ENCODE measurements around the gene TM9SF4.

TM9SF4 gene

GRCh38 chr20:32215729-32216128 lies 106.2 kb downstream of the TM9SF4 start:
- DNase-seq = no peak

DNA sequence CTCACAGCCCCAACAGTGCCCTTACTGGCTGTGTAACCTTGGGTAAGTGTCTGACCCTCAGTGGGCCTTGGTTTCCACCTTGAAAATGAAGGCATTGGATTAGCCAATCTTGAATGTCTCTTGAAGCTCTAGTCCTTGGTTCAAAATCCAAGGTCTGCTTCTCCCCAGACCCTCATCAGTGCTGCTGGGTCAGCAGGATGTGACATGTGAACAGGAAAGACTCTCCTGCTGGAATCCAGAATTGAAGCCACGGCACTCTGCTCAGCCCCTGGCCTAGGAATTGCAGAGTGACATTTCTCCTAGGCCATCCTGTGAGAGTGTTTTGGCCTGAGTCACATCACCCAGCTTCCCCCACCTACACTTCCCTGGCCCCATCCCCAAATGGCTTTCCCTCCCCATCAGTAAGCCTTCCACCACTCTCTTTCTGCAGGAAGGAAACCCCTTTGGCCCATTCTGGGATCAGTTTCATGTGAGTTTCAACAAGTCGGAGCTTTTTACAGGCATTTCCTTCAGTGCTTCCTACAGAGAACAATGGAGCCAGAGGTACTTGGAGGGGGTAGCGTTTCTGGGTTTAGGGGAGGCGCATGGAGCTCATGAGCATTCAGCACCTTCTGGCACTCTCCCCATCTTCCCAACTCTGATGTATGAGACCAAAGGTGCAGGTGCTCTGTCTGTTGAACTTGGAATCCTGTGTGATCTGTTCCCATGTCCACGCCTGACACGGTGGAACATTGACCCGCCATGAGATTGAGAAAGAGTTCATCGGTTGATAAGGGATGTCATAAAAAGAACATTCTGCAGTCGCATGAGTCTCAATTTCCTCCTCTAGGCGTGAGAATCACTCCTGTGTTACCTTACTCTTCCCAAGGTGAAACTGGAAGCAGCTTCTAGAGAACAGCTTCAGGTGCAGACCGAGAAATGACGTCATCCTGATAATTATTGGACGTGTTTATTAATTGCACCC lies 106.9 kb downstream of the TM9SF4 start:
- no peak for DNase-seq
